ENCODE data around the gene PSMG1. TPM values are rescaled to one million over a fixed set of nuclear protein-coding genes. Genes with fewer than 3 reads are reported as not detected.
"Not testable (repeated sequence)": the region's sequence is repeated elsewhere in the genome, so short reads cannot be mapped to it uniquely, and the experiment has no call there.

PSMG1 gene
- total RNA-seq, 1 donor from 2014 or later = 25.4 TPM

DNA sequence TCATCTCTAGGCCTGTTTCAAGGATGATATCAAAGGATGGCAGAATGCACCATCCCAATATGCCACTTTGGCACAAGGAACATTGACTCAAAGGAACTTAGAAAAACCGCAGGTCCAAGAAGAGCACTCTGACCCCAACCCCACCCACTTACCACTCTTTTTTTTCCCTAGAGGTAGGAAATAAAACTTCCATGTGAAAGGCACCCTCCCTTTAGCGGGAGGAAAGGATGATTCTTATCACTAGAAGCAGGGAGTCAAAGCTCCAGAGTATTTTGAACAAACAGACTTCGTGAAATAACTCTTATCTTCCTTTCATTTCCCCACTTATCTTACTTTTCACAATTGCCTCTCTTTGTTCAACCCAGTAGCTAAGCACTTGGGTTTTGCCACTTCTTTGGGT lies 22.2 kb downstream of the PSMG1 start:
- Histone ChIP-seq H3K27ac (no peak overlapping the region), H3K9me3 (peaks cover 0 to 11% of the 10 kb centered on the region in 2 donors), H3K4me3 (no peak overlapping the region), H3K4me1 (peaks cover 3 to 10% of the 10 kb centered on the region in 2 donors), H3K36me3 (no peaks in the 10 kb centered on the region), H3K27me3 (no peaks in the 10 kb centered on the region)
- no peak for DNase-seq (ENCODE audit: low spot score in 2 of 2)
- TF ChIP-seq, protein P1, sequence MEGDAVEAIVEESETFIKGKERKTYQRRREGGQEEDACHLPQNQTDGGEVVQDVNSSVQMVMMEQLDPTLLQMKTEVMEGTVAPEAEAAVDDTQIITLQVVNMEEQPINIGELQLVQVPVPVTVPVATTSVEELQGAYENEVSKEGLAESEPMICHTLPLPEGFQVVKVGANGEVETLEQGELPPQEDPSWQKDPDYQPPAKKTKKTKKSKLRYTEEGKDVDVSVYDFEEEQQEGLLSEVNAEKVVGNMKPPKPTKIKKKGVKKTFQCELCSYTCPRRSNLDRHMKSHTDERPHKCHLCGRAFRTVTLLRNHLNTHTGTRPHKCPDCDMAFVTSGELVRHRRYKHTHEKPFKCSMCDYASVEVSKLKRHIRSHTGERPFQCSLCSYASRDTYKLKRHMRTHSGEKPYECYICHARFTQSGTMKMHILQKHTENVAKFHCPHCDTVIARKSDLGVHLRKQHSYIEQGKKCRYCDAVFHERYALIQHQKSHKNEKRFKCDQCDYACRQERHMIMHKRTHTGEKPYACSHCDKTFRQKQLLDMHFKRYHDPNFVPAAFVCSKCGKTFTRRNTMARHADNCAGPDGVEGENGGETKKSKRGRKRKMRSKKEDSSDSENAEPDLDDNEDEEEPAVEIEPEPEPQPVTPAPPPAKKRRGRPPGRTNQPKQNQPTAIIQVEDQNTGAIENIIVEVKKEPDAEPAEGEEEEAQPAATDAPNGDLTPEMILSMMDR (IDR thresholded peaks at IDR 0.05) = no peak
- intact Hi-C loops (cut with DNase I) = no loop called here

DNA sequence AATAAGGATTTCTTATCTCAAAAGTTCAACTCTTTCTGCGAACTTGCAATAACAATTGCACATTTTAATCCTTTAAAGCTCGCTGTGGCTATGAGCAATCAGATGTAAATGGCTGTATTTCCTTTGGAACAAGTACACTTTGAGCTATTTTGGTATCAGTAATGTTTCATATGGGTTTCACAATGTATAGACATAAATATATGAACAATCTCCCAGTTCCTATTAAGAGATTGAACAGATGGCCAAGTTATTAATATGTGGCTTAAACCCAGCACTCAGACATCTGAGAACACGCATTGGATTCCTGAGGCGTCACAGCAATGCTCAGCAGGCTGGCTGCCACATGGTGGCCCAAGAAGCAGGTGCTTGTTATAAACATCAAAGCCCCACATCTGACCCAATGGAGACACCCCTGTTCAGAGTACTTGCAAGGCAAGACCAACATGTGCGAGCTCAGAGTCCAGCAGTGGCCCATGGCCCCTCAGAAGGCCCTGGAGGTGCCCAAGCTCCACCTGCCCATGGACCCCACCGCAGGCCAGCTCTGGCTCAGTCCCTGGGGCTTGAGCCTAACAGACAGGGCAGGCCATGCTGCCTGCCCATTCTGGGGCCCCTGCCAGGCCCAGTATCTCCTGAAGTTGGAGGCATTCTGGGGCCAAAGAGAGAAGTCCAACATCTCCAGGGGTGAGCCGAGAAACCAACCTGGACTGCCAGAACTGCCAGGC lies 23.7 kb downstream of the PSMG1 start:
- DNase-seq (ENCODE audit: low spot score in 2 of 2) = no peak
- no peak overlapping the region for H3K4me3 ChIP-seq
- H3K27ac ChIP-seq = peak overlapping the region in 1 of 2 donors; percentile 14
- H3K9me3 ChIP-seq = peaks cover 0 to 5% of the 10 kb centered on the region in 2 donors
- H3K27me3 ChIP-seq = no peaks in the 10 kb centered on the region
- TF ChIP-seq, protein P1 (IDR thresholded peaks at IDR 0.05) = no peak
- intact Hi-C loops (cut with DNase I) = no loop called here
- no peaks in the 10 kb centered on the region for H3K36me3 ChIP-seq
- H3K4me1 ChIP-seq = peaks cover 3 to 14% of the 10 kb centered on the region in 2 donors

DNA sequence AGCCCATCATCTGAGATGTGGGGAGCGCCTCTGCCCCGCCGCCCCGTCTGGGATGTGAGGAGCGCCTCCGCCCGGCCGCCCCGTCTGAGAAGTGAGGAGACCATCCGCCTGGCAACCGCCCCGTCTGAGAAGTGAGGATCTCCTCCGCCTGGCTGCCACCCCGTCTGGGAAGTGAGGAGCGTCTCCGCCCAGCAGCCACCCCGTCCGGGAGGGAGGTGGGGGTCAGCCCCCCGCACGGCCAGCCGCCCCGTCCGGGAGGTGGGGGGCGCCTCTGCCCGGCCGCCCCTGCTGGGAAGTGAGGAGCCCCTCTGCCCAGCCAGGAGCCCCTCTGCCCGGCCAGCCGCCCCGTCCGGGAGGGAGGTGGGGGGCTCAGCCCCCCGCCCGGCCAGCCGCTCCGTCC lies 26.0 kb downstream of the PSMG1 start:
- H3K36me3 ChIP-seq; DNase-seq (ENCODE audit: low spot score in 2 of 2); H3K4me3 ChIP-seq; H3K27ac ChIP-seq; intact Hi-C loops (cut with DNase I); H3K9me3 ChIP-seq; H3K27me3 ChIP-seq: not testable (repeated sequence)
- H3K4me1 ChIP-seq = peaks cover 3 to 14% of the 10 kb centered on the region in 2 donors

DNA sequence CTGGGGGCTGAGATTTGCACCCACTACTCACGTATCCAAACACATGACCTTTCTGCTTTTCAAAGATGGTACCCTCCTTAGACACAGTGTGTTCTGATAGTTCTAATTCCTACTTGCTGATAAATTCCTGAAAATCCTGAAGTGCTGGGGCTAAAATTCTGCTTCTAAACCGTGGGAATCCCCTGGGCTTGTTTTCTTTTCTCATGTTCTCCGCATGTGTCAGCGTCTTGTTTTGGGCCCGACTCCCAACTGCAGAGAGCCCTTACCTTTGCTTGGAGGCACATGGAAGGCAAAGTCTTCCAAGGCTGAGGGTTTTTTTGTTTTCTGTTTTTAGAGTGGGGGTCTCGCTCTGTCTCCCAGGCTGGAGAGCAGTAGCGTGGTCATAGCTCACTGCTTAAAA lies 27.2 kb downstream of the PSMG1 start:
- TF ChIP-seq, protein P1 (IDR thresholded peaks at IDR 0.05) = no peak
- no peaks in the 10 kb centered on the region for H3K36me3 ChIP-seq
- peaks cover 3 to 14% of the 10 kb centered on the region in 2 donors for H3K4me1 ChIP-seq
- no peaks in the 10 kb centered on the region for H3K27me3 ChIP-seq
- H3K4me3 ChIP-seq = no peak overlapping the region
- intact Hi-C loops (cut with DNase I) = no loop called here
- H3K27ac ChIP-seq = peak overlapping the region; percentile 37 to 70
- no peak for DNase-seq (ENCODE audit: low spot score in 2 of 2)
- no peaks in the 10 kb centered on the region for H3K9me3 ChIP-seq

DNA sequence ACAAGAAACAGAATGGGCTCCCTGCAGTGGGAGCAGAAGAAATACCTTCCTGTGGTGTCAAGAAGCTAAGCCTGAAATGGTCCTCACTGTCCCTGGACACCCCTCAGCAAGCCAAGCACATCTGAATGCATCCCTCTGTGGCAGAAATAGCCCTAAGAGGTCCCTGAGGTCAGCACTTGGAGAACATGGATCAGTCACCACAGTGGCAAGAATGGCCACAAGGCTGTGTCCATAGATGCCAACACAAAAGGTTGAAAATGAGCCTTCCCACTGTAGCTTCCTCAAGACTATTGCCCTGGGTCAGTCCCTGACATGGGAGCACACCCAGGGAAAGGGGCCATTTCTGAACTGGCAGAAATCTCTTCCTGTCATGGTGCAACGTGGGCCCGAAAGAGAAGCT lies 27.7 kb downstream of the PSMG1 start:
- Histone ChIP-seq H3K9me3 (no peaks in the 10 kb centered on the region), H3K4me1 (peaks cover 3 to 14% of the 10 kb centered on the region in 2 donors), H3K27me3 (no peaks in the 10 kb centered on the region), H3K4me3 (no peak overlapping the region), H3K36me3 (no peaks in the 10 kb centered on the region), H3K27ac (peak overlapping the region; percentile 37 to 70)
- TF ChIP-seq, protein P1 (IDR thresholded peaks at IDR 0.05) = no peak
- intact Hi-C loops (cut with DNase I) = no loop called here
- DNase-seq (ENCODE audit: low spot score in 2 of 2) = no peak

DNA sequence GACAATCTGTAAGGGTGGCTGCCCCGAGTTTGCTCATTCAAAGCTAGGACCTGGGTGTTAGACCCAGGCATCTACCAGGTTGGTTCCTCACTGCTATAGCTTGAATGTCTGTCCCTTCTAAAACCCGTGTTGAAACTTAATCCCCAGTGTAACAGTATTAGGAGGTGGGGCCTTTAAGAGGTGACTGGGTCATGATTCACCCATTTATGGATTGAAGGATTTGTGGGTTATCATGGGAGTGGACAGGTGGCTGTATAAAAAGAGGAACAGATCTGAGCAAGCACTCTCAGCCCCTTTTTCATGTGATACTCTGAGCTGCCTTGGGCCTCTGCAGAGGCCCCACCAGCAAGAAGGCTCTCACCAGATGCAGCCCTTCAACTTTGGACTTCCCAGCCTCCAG lies 29.4 kb downstream of the PSMG1 start:
- no peak for DNase-seq (ENCODE audit: low spot score in 2 of 2)
- TF ChIP-seq, protein P1 (IDR thresholded peaks at IDR 0.05) = no peak
- Histone ChIP-seq H3K36me3 (no peaks in the 10 kb centered on the region), H3K27ac (no peak overlapping the region), H3K9me3 (no peaks in the 10 kb centered on the region), H3K27me3 (no peaks in the 10 kb centered on the region), H3K4me3 (no peak overlapping the region), H3K4me1 (peaks cover 0 to 6% of the 10 kb centered on the region in 2 donors)
- intact Hi-C loops (cut with DNase I) = no loop called here
